B cell (primary cell): ENCODE data around the gene DCAF6.

Experiments
- EZH2 ChIP-seq: IDR thresholded peaks from 2 replicates; pipeline ENCODE4 v1.6.1; 2012; ENCODE audit warnings: borderline replicate concordance, low read depth, mild to moderate bottlenecking, moderate library complexity, low read length; ENCODE audit not compliant: insufficient read depth, poor library complexity, severe bottlenecking
- TF ChIP-seq, protein P1 (sequence below): fragments of 200-600 bp; IDR thresholded peaks from one replicate; pipeline ENCODE4 v1.8.0; 2022; ENCODE audit warnings: antibody characterized with exemption, mild to moderate bottlenecking

GRCh38 chr1:168042362-168042761 is 105.9 kb downstream of the DCAF6 start:
- TF ChIP-seq, protein P1, sequence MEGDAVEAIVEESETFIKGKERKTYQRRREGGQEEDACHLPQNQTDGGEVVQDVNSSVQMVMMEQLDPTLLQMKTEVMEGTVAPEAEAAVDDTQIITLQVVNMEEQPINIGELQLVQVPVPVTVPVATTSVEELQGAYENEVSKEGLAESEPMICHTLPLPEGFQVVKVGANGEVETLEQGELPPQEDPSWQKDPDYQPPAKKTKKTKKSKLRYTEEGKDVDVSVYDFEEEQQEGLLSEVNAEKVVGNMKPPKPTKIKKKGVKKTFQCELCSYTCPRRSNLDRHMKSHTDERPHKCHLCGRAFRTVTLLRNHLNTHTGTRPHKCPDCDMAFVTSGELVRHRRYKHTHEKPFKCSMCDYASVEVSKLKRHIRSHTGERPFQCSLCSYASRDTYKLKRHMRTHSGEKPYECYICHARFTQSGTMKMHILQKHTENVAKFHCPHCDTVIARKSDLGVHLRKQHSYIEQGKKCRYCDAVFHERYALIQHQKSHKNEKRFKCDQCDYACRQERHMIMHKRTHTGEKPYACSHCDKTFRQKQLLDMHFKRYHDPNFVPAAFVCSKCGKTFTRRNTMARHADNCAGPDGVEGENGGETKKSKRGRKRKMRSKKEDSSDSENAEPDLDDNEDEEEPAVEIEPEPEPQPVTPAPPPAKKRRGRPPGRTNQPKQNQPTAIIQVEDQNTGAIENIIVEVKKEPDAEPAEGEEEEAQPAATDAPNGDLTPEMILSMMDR = no peak
- no peak for TF ChIP-seq EZH2
